IPS DF 4.7 (cell line): ENCODE data around the gene ANTKMT.
"Not testable (repeated sequence)": the region's sequence is repeated elsewhere in the genome, so short reads cannot be mapped to it uniquely, and the experiment has no call there.

Experiments
- DNase-seq: peaks from one replicate; pipeline ENCODE4 v3.0.0-alpha.2; 2013; ENCODE audit warnings: low spot score; ENCODE audit errors: extremely low read depth

The ANTKMT gene

GRCh38 chr16:698911-699671 is 21.9 kb upstream of the ANTKMT start:
- no peak for DNase-seq

GRCh38 chr16:700684-701584 is 20.0 kb upstream of the ANTKMT start:
- no peak for DNase-seq

GRCh38 chr16:702341-702740 is 18.6 kb upstream of the ANTKMT start:
- DNase-seq = no peak

- no peak for DNase-seq
These were observed 17.5 kb upstream of the ANTKMT start for GRCh38 chr16:703406-703805.

GRCh38 chr16:704047-704446 is 16.9 kb upstream of the ANTKMT start:
- DNase-seq = no peak

- no peak for DNase-seq
These were observed 16.2 kb upstream of the ANTKMT start for GRCh38 chr16:704552-705380.

- no peak for DNase-seq
These were observed 15.3 kb upstream of the ANTKMT start, which contains the start of gene FBXL16 for GRCh38 chr16:705431-706188. Gene FBXL16 (minus strand): TSS chr16:705801. CDS start chr16:697405, 8,396 bp downstream.

- no peak for DNase-seq
These were observed 14.5 kb upstream of the ANTKMT start for GRCh38 chr16:706189-707061.

GRCh38 chr16:707062-707538 is 13.8 kb upstream of the ANTKMT start:
- DNase-seq = no peak

GRCh38 chr16:708019-708418 is 12.9 kb upstream of the ANTKMT start:
- DNase-seq = no peak

GRCh38 chr16:708959-709358 is 12.0 kb upstream of the ANTKMT start:
- no peak for DNase-seq

- no peak for DNase-seq
These were observed 11.1 kb upstream of the ANTKMT start for GRCh38 chr16:709566-710499.

- no peak for DNase-seq
These were observed 10.4 kb upstream of the ANTKMT start for GRCh38 chr16:710500-711075.

GRCh38 chr16:711084-711483 is 9.9 kb upstream of the ANTKMT start:
- DNase-seq = no peak

GRCh38 chr16:711548-712320 is 9.2 kb upstream of the ANTKMT start:
- no peak for DNase-seq

GRCh38 chr16:712740-713250 is 8.2 kb upstream of the ANTKMT start:
- DNase-seq = not testable (repeated sequence)

- no peak for DNase-seq
These were observed 6.9 kb upstream of the ANTKMT start for GRCh38 chr16:714079-714478.
